ENCODE data around the gene TYSND1. TPM values are rescaled to one million over a fixed set of nuclear protein-coding genes. Genes with fewer than 3 reads are reported as not detected.
A peak's percentile ranks its signal among the peaks of the same experiment; 100 is the strongest.

The TYSND1 gene
- total and polyA plus RNA-seq, 7 donors = 2.4 to 7.5 (median 4.1) TPM

GRCh38 chr10:70191161-70191971 is 44.9 kb upstream of the TYSND1 start:
- no peaks in the 10 kb centered on the region for H3K9me3 ChIP-seq
- DNase-seq (no peak), ATAC-seq (peak in 1 of 4 donors; percentile 7)
- no peak overlapping the region for H3K27ac ChIP-seq
- no peak overlapping the region for H3K4me3 ChIP-seq
- TF ChIP-seq CTCF (IDR thresholded peaks at IDR 0.05) = no peak
- H3K27me3 ChIP-seq (ENCODE audit: insufficient read depth in 3 of 3, low read length in 2 of 3) = no peaks in the 10 kb centered on the region
- H3K36me3 ChIP-seq (ENCODE audit: insufficient read depth in 1 of 2, low read depth in 1 of 2) = no peaks in the 10 kb centered on the region
- no peaks in the 10 kb centered on the region for H3K4me1 ChIP-seq
- 63 to 72% (median 69%) methylated on average over 4 of the region's 4 CpGs for WGBS, 3 donors
- intact Hi-C loops (cut with DNase I) = no loop called here

GRCh38 chr10:70190581-70190980 is 44.1 kb upstream of the TYSND1 start:
- intact Hi-C loops (cut with DNase I) = no loop called here
- no peak for DNase-seq
- no peak for TF ChIP-seq CTCF (IDR thresholded peaks at IDR 0.05)
- Histone ChIP-seq H3K36me3 (ENCODE audit: insufficient read depth in 1 of 2, low read depth in 1 of 2) (no peaks in the 10 kb centered on the region), H3K9me3 (no peaks in the 10 kb centered on the region), H3K27ac (no peak overlapping the region), H3K4me1 (no peaks in the 10 kb centered on the region), H3K27me3 (ENCODE audit: insufficient read depth in 3 of 3, low read length in 2 of 3) (no peaks in the 10 kb centered on the region), H3K4me3 (no peak overlapping the region)
- 61 to 77% (median 63%) methylated on average over 5 of the region's 5 CpGs for WGBS, 3 donors
- peak in 2 of 4 donors; percentile 6 to 10 for ATAC-seq

GRCh38 chr10:70190102-70190501 is 43.6 kb upstream of the TYSND1 start:
- Histone ChIP-seq H3K36me3 (ENCODE audit: insufficient read depth in 1 of 2, low read depth in 1 of 2) (no peaks in the 10 kb centered on the region), H3K9me3 (no peaks in the 10 kb centered on the region), H3K27me3 (ENCODE audit: insufficient read depth in 3 of 3, low read length in 2 of 3) (no peaks in the 10 kb centered on the region), H3K27ac (no peak overlapping the region), H3K4me3 (no peak overlapping the region), H3K4me1 (no peaks in the 10 kb centered on the region)
- DNase-seq (no peak), ATAC-seq (peak in 2 of 4 donors; percentile 19 to 26)
- intact Hi-C loops (cut with DNase I) = no loop called here
- no peak for TF ChIP-seq CTCF (IDR thresholded peaks at IDR 0.05)
- WGBS, 3 donors = 65 to 79% (median 77%) methylated on average over 8 of the region's 8 CpGs

- no peak for TF ChIP-seq CTCF (IDR thresholded peaks at IDR 0.05)
- intact Hi-C loops (cut with DNase I) = no loop called here
- WGBS, 3 donors = 80 to 89% (median 86%) methylated on average over 1 of the region's 1 CpG
- no peaks in the 10 kb centered on the region for H3K9me3 ChIP-seq
- DNase-seq = no peak
- no peaks in the 10 kb centered on the region for H3K36me3 ChIP-seq (ENCODE audit: insufficient read depth in 1 of 2, low read depth in 1 of 2)
- no peak overlapping the region for H3K4me3 ChIP-seq
- ATAC-seq = no peak
- H3K27me3 ChIP-seq (ENCODE audit: insufficient read depth in 3 of 3, low read length in 2 of 3) = no peaks in the 10 kb centered on the region
- no peaks in the 10 kb centered on the region for H3K4me1 ChIP-seq
- no peak overlapping the region for H3K27ac ChIP-seq
Measured at GRCh38 chr10:70188768-70189167, 42.3 kb upstream of the TYSND1 start.

- no peak for TF ChIP-seq CTCF (IDR thresholded peaks at IDR 0.05)
- intact Hi-C loops (cut with DNase I) = no loop called here
- Histone ChIP-seq H3K9me3 (no peaks in the 10 kb centered on the region), H3K4me1 (no peaks in the 10 kb centered on the region), H3K36me3 (ENCODE audit: insufficient read depth in 1 of 2, low read depth in 1 of 2) (no peaks in the 10 kb centered on the region), H3K27ac (no peak overlapping the region), H3K27me3 (ENCODE audit: insufficient read depth in 3 of 3, low read length in 2 of 3) (no peaks in the 10 kb centered on the region), H3K4me3 (no peak overlapping the region)
- no peak for ATAC-seq
- WGBS, 3 donors = 73 to 74% (median 74%) methylated on average over 3 of the region's 3 CpGs
- DNase-seq = no peak
Measured at GRCh38 chr10:70186571-70186970, 40.1 kb upstream of the TYSND1 start.
